ENCODE data around the gene PEAK3.

The PEAK3 gene

GRCh38 chr19:2255982-2256685, 25.8 kb downstream of the PEAK3 start, which contains the start of gene JSRP1:
Gene JSRP1, minus strand, starts transcription at chr19:2256417. Its CDS starts 1,103 bp downstream, at chr19:2255314.
- no peak for DNase-seq
- Histone ChIP-seq H3K36me3 (ENCODE audit: control insufficient read depth in 1 of 2, insufficient read depth in 2 of 2, low read depth in 1 of 2, low read length in 2 of 2) (peaks cover 0 to 15% of the 10 kb centered on the region in 2 experiments), H3K4me2 (ENCODE audit: low read length, poor library complexity, severe bottlenecking) (no peak within 1 kb of the TSS), H3K9me3 (ENCODE audit: control insufficient read depth, low read length) (no peaks in the 10 kb centered on the region), H3K18ac (ENCODE audit: low read depth in 1 of 2, low read length in 2 of 2) (no peak within 1 kb of the TSS), H3K4me3 (ENCODE audit: insufficient read depth in 1 of 2, low read depth in 1 of 2, low read length in 2 of 2) (no peak within 1 kb of the TSS), H2BK15ac (ENCODE audit: low read depth, poor library complexity, severe bottlenecking) (no peak within 1 kb of the TSS), H3K79me1 (replicated peaks; ENCODE audit: low read length, poor library complexity, severe bottlenecking) (peaks cover 2% of the 10 kb centered on the region), H3K27ac (ENCODE audit: low read length, poor library complexity, severe bottlenecking) (no peak within 1 kb of the TSS), H3K23ac (ENCODE audit: low read length in 2 of 2) (no peak within 1 kb of the TSS), H2AFZ (ENCODE audit: low read depth, low read length) (no peak within 1 kb of the TSS), H3K27me3 (ENCODE audit: control insufficient read depth in 1 of 2, insufficient read depth in 1 of 2, low read length in 2 of 2) (peaks cover 10 to 33% of the 10 kb centered on the region in 2 experiments), H2BK5ac (ENCODE audit: low read depth, low read length, poor library complexity, severe bottlenecking) (no peak within 1 kb of the TSS), H3K4me1 (ENCODE audit: control insufficient read depth, insufficient read depth, low read depth, low read length) (peaks cover 19% of the 10 kb centered on the region), H3K4ac (ENCODE audit: low read depth in 1 of 2, low read length in 2 of 2) (no peak within 1 kb of the TSS), H4K8ac (ENCODE audit: low read length) (peak within 1 kb of the TSS; percentile 32), H2AK5ac (ENCODE audit: low read length, severe bottlenecking) (no peak within 1 kb of the TSS), H3K14ac (ENCODE audit: low read length in 2 of 2) (no peak within 1 kb of the TSS), H2BK12ac (ENCODE audit: low read length in 2 of 2) (no peak within 1 kb of the TSS), H4K91ac (ENCODE audit: low read length) (peak within 1 kb of the TSS; percentile 20), H3K9ac (ENCODE audit: low read length) (no peak within 1 kb of the TSS), H2BK120ac (ENCODE audit: low read depth, low read length) (no peak within 1 kb of the TSS)
- WGBS = 92% methylated on average over 24 of the region's 24 CpGs

DNA sequence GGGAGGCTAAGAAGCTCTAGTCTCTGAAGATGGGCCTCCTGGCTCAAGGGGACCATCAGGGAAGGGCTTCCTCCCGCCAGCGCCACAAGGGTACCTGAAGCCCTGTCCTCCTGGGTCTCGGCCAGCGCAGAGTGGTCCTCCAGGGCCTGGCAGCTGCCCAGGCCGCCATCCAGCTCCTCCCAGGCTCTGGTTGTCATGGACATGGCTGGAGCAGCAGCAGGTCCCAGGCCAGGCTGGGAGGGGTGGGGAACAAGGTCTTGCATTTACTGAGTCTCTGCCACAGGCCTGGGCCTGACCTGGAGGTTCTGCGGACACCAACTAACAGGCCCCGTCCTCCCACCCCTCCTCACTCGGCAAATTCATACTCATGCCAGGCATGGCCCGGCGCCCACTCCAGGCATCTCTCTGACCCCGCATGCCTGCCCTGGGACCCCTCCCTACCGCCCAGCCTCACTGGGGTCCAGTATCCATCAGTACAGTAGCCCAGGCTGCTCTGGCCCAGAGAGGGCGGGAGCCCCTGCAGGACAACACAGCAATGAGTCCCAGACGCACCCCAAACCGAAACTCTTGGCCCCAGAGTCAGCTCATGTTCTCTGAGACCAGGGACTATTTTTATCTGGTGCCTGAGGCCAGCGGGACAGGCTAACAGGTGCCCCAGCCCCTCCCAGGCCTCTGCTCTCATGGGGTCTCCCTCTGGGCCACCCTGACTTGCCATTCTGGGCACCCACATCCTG, 26.7 kb downstream of the PEAK3 start:
- Histone ChIP-seq H3K18ac (ENCODE audit: low read depth in 1 of 2, low read length in 2 of 2) (no peak overlapping the region), H4K8ac (ENCODE audit: low read length) (no peak overlapping the region)
- 90% methylated on average over 16 of the region's 16 CpGs for WGBS

GRCh38 chr19:2254064-2254872, 27.7 kb downstream of the PEAK3 start:
- WGBS = 39% methylated on average over 14 of the region's 20 CpGs
- no peak overlapping the region for H2AFZ ChIP-seq (ENCODE audit: low read depth, low read length)
- peak overlapping the region; percentile 64 for H3K4me2 ChIP-seq (ENCODE audit: low read length, poor library complexity, severe bottlenecking)
- H2BK5ac ChIP-seq (ENCODE audit: low read depth, low read length, poor library complexity, severe bottlenecking) = no peak overlapping the region
- H2BK12ac ChIP-seq (ENCODE audit: low read length in 2 of 2) = no peak overlapping the region
- H3K18ac ChIP-seq (ENCODE audit: low read depth in 1 of 2, low read length in 2 of 2) = no peak overlapping the region
- no peaks in the 10 kb centered on the region for H3K9me3 ChIP-seq (ENCODE audit: control insufficient read depth, low read length)
- H3K27ac ChIP-seq (ENCODE audit: low read length, poor library complexity, severe bottlenecking) = no peak overlapping the region
- H3K79me1 ChIP-seq (replicated peaks; ENCODE audit: low read length, poor library complexity, severe bottlenecking) = peaks cover 3% of the 10 kb centered on the region
- peaks cover 10 to 48% of the 10 kb centered on the region in 2 experiments for H3K27me3 ChIP-seq (ENCODE audit: control insufficient read depth in 1 of 2, insufficient read depth in 1 of 2, low read length in 2 of 2)
- H3K23ac ChIP-seq (ENCODE audit: low read length in 2 of 2) = no peak overlapping the region
- H3K4ac ChIP-seq (ENCODE audit: low read depth in 1 of 2, low read length in 2 of 2) = peak overlapping the region in 1 of 2 experiments; percentile 27
- H3K14ac ChIP-seq (ENCODE audit: low read length in 2 of 2) = no peak overlapping the region
- no peak overlapping the region for H4K8ac ChIP-seq (ENCODE audit: low read length)
- H2BK120ac ChIP-seq (ENCODE audit: low read depth, low read length) = no peak overlapping the region
- no peak overlapping the region for H3K9ac ChIP-seq (ENCODE audit: low read length)
- H4K91ac ChIP-seq (ENCODE audit: low read length) = no peak overlapping the region
- no peak overlapping the region for H3K4me3 ChIP-seq (ENCODE audit: insufficient read depth in 1 of 2, low read depth in 1 of 2, low read length in 2 of 2)
- H3K36me3 ChIP-seq (ENCODE audit: control insufficient read depth in 1 of 2, insufficient read depth in 2 of 2, low read depth in 1 of 2, low read length in 2 of 2) = peaks cover under 1 to 34% of the 10 kb centered on the region in 2 experiments
- DNase-seq = peak; percentile 70
- no peak overlapping the region for H2BK15ac ChIP-seq (ENCODE audit: low read depth, poor library complexity, severe bottlenecking)
- no peak overlapping the region for H2AK5ac ChIP-seq (ENCODE audit: low read length, severe bottlenecking)
- peaks cover 18% of the 10 kb centered on the region for H3K4me1 ChIP-seq (ENCODE audit: control insufficient read depth, insufficient read depth, low read depth, low read length)

More for the DNA sequence above, 26.7 kb downstream of the PEAK3 start:
- no peak overlapping the region for H4K91ac ChIP-seq (ENCODE audit: low read length)
- H3K4me3 ChIP-seq (ENCODE audit: insufficient read depth in 1 of 2, low read depth in 1 of 2, low read length in 2 of 2) = no peak overlapping the region
- H3K23ac ChIP-seq (ENCODE audit: low read length in 2 of 2) = no peak overlapping the region
- no peak overlapping the region for H3K4ac ChIP-seq (ENCODE audit: low read depth in 1 of 2, low read length in 2 of 2)
- H3K4me1 ChIP-seq (ENCODE audit: control insufficient read depth, insufficient read depth, low read depth, low read length) = peaks cover 19% of the 10 kb centered on the region
- no peak overlapping the region for H2BK12ac ChIP-seq (ENCODE audit: low read length in 2 of 2)
- no peak overlapping the region for H2AK5ac ChIP-seq (ENCODE audit: low read length, severe bottlenecking)
- peaks cover 2% of the 10 kb centered on the region for H3K79me1 ChIP-seq (replicated peaks; ENCODE audit: low read length, poor library complexity, severe bottlenecking)
- no peak overlapping the region for H3K4me2 ChIP-seq (ENCODE audit: low read length, poor library complexity, severe bottlenecking)
- H3K9ac ChIP-seq (ENCODE audit: low read length) = no peak overlapping the region
- H3K14ac ChIP-seq (ENCODE audit: low read length in 2 of 2) = no peak overlapping the region
- no peak for DNase-seq
- peaks cover 10 to 42% of the 10 kb centered on the region in 2 experiments for H3K27me3 ChIP-seq (ENCODE audit: control insufficient read depth in 1 of 2, insufficient read depth in 1 of 2, low read length in 2 of 2)
- H2AFZ ChIP-seq (ENCODE audit: low read depth, low read length) = no peak overlapping the region
- H3K9me3 ChIP-seq (ENCODE audit: control insufficient read depth, low read length) = no peaks in the 10 kb centered on the region
- H3K36me3 ChIP-seq (ENCODE audit: control insufficient read depth in 1 of 2, insufficient read depth in 2 of 2, low read depth in 1 of 2, low read length in 2 of 2) = peaks cover 0 to 24% of the 10 kb centered on the region in 2 experiments
- H2BK5ac ChIP-seq (ENCODE audit: low read depth, low read length, poor library complexity, severe bottlenecking) = no peak overlapping the region
- no peak overlapping the region for H3K27ac ChIP-seq (ENCODE audit: low read length, poor library complexity, severe bottlenecking)
- H2BK120ac ChIP-seq (ENCODE audit: low read depth, low read length) = no peak overlapping the region
- no peak overlapping the region for H2BK15ac ChIP-seq (ENCODE audit: low read depth, poor library complexity, severe bottlenecking)

Data from mesenchymal stem cell (in vitro differentiated cells and primary cell).